GM12878 (cell line): ENCODE measurements around the gene KDM4C. TPM values are rescaled to one million over a fixed set of nuclear protein-coding genes. Genes with fewer than 3 reads are reported as not detected.

ENCODE experiments used
- ATAC-seq: fragments of 200-7000 bp; cut with Tn5 transposase; 3 replicates; pipeline ENCODE4 v1.9.1; 2020; ENCODE audit warnings: mild to moderate bottlenecking, moderate library complexity
- BruUV-seq: library from RNA; stranded (reverse); fragments of 400-500 nt; replicated peaks from 2 replicates; lab custom pipeline; 2021; lab: Mats Ljungman, UMichigan
- CTCF ChIA-PET: fragments of 300-600 bp; sonication (Branson Sonifier 250); formaldehyde crosslinking; extraction: SDS; loops from one replicate; lab custom pipeline; 2021; ENCODE audit warnings: inconsistent platforms; lab: Yijun Ruan, JAX
- POLR2A ChIA-PET: fragments of 350-600 bp; formaldehyde crosslinking; extraction: SDS; loops from one replicate; lab custom pipeline; 2021; ENCODE audit warnings: inconsistent platforms; lab: Charles Lee
- RAD21 ChIA-PET: fragments of 300-600 bp; sonication (Branson Sonifier 250); formaldehyde crosslinking; loops from one replicate; lab custom pipeline; 2023; ENCODE audit warnings: antibody characterized with exemption; ENCODE audit not compliant: unreplicated experiment; lab: Charles Lee
- SMC1A ChIA-PET: fragments of 300-600 bp; sonication (Branson Sonifier 250); formaldehyde crosslinking; loops from one replicate; lab custom pipeline; 2023; ENCODE audit not compliant: unreplicated experiment, uncharacterized antibody; lab: Charles Lee
- DNase-seq: peaks from one replicate; pipeline ENCODE4 v3.0.0-alpha.2; 2011; ENCODE audit warnings: low read depth, low spot score
- FAIRE-seq: peaks from 3 replicates; lab custom pipeline; 2011; peaks lifted over from hg19 to GRCh38; lab: Jason Lieb, UNC
- H2AFZ ChIP-seq: 2 replicates; pipeline ENCODE4 v1.6.0; 2011; ENCODE audit warnings: low read depth, low read length, control low read depth; ENCODE audit not compliant: control insufficient read depth
- H3K27ac ChIP-seq: 2 replicates; pipeline ENCODE4 v1.5.1; 2011; ENCODE audit warnings: control low read depth; ENCODE audit not compliant: control insufficient read depth, insufficient read depth
- H3K27me3 ChIP-seq, 2 experiments: replicated peaks in 1 of 2; 2 replicates each; pipeline versions ENCODE4 v1.6.0 to v1.6.1; 2011; ENCODE audit warnings: low read length in 1 of 2; ENCODE audit not compliant: control insufficient read depth in 2 of 2, insufficient read depth in 2 of 2
- H3K36me3 ChIP-seq, 2 experiments: 2 replicates each; pipeline ENCODE4 v1.5.1; 2011; ENCODE audit warnings: low read length in 1 of 2; ENCODE audit not compliant: control insufficient read depth in 2 of 2, insufficient read depth in 2 of 2
- H3K4me1 ChIP-seq: 2 replicates; pipeline ENCODE4 v1.6.1; 2011; ENCODE audit warnings: mild to moderate bottlenecking, low read length, moderate library complexity, mixed read lengths; ENCODE audit not compliant: control insufficient read depth, insufficient read depth
- H3K4me2 ChIP-seq: 2 replicates; pipeline ENCODE4 v1.6.0; 2011; ENCODE audit warnings: control low read depth; ENCODE audit not compliant: control insufficient read depth, insufficient read depth
- H3K4me3 ChIP-seq: fragments of 200-600 bp; sonication (generic); 2 replicates; pipeline ENCODE4 v1.5.1; 2016
- H3K79me2 ChIP-seq: 2 replicates; pipeline ENCODE4 v1.6.0; 2011; ENCODE audit warnings: low read length; ENCODE audit not compliant: control insufficient read depth, insufficient read depth
- H3K9ac ChIP-seq: 2 replicates; pipeline ENCODE4 v1.8.0; 2011; ENCODE audit warnings: low read length, control low read depth, mixed read lengths; ENCODE audit not compliant: control insufficient read depth, insufficient read depth
- H3K9me3 ChIP-seq: replicated peaks from 3 replicates; pipeline ENCODE4 v1.5.1; 2011; ENCODE audit warnings: mild to moderate bottlenecking, low read length; ENCODE audit not compliant: control insufficient read depth, insufficient read depth
- H4K20me1 ChIP-seq: 2 replicates; pipeline ENCODE4 v1.6.0; 2011; ENCODE audit not compliant: control insufficient read depth, insufficient read depth
- ATF3 ChIP-seq: IDR thresholded peaks from 2 replicates; pipeline ENCODE4 v1.6.1; 2011; ENCODE audit warnings: low read depth, mild to moderate bottlenecking, low read length, moderate library complexity, borderline replicate concordance; ENCODE audit errors: extremely low read depth
- CHD4 ChIP-seq: fragments of 200-600 bp; sonication (generic); IDR thresholded peaks from 2 replicates; pipeline ENCODE4 v1.6.1; 2016; ENCODE audit warnings: mild to moderate bottlenecking
- ETV6 ChIP-seq, 2 experiments: fragments of 450-650 bp in 1 of 2; IDR thresholded peaks in 1 of 2; conservative IDR thresholded peaks in 1 of 2; 2 replicates each; pipeline ENCODE4 v1.6.1; 2014; ENCODE audit warnings: antibody characterized with exemption in 1 of 2, borderline replicate concordance in 1 of 2, low read depth in 1 of 2, mild to moderate bottlenecking in 1 of 2, moderate library complexity in 1 of 2
- GABPA ChIP-seq: IDR thresholded peaks from 2 replicates; pipeline ENCODE4 v1.6.1; 2014; ENCODE audit warnings: antibody characterized with exemption, low read depth, mild to moderate bottlenecking, inconsistent platforms
- IRF4 ChIP-seq: IDR thresholded peaks from 2 replicates; pipeline ENCODE4 v1.6.1; 2011; ENCODE audit warnings: low read depth, low read length
- MEF2B ChIP-seq: fragments of 450-650 bp; IDR thresholded peaks from 2 replicates; pipeline ENCODE4 v1.6.1; 2018; ENCODE audit warnings: mild to moderate bottlenecking, moderate library complexity; ENCODE audit not compliant: partially characterized antibody, poor library complexity, severe bottlenecking
- MYC ChIP-seq: IDR thresholded peaks from 2 replicates; pipeline ENCODE4 v1.6.1; 2011; ENCODE audit warnings: mild to moderate bottlenecking, low read length, moderate library complexity, inconsistent platforms; ENCODE audit not compliant: insufficient read depth, insufficient replicate concordance, insufficient read length, severe bottlenecking
- PBX3 ChIP-seq: IDR thresholded peaks from 2 replicates; pipeline ENCODE4 v1.6.1; 2011; ENCODE audit warnings: mild to moderate bottlenecking, low read depth, low read length, moderate library complexity; ENCODE audit not compliant: insufficient replicate concordance
- SMAD1 ChIP-seq: fragments of 450-650 bp; IDR thresholded peaks from 2 replicates; pipeline ENCODE4 v1.6.1; 2018; ENCODE audit warnings: mild to moderate bottlenecking, low read depth; ENCODE audit not compliant: partially characterized antibody
- SMARCA5 ChIP-seq: fragments of 450-650 bp; IDR thresholded peaks from 2 replicates; pipeline ENCODE4 v1.6.1; 2017; ENCODE audit warnings: mild to moderate bottlenecking
- SRF ChIP-seq, 2 experiments: IDR thresholded peaks; 2 replicates each; pipeline ENCODE4 v1.6.1; 2011; ENCODE audit warnings: low read depth in 2 of 2, low read length in 2 of 2, mild to moderate bottlenecking in 1 of 2, moderate library complexity in 1 of 2
- SUPT20H ChIP-seq: IDR thresholded peaks from 2 replicates; pipeline ENCODE4 v1.6.1; 2011; ENCODE audit warnings: low read depth, mild to moderate bottlenecking, low read length, moderate library complexity, borderline replicate concordance; ENCODE audit not compliant: control insufficient read depth
- SUZ12 ChIP-seq: fragments of 200-600 bp; sonication (generic); IDR thresholded peaks from one replicate; pipeline ENCODE4 v1.6.1; 2018; ENCODE audit warnings: antibody characterized with exemption, mild to moderate bottlenecking; ENCODE audit not compliant: unreplicated experiment
- ZNF207 ChIP-seq: fragments of 450-650 bp; IDR thresholded peaks from 2 replicates; pipeline ENCODE4 v1.6.1; 2014; ENCODE audit warnings: antibody characterized with exemption, mild to moderate bottlenecking, borderline replicate concordance
- ZNF24 ChIP-seq: fragments of 450-650 bp; IDR thresholded peaks from 2 replicates; pipeline ENCODE4 v1.6.1; 2017; ENCODE audit warnings: antibody characterized with exemption, mild to moderate bottlenecking
- ZNF274 ChIP-seq: IDR thresholded peaks from one replicate; pipeline ENCODE4 v1.8.0; 2011; ENCODE audit not compliant: insufficient read length, insufficient read depth
- WGBS: methylation state at CpG from one replicate; pipeline ENCODE4 v1.1.6; 2016; ENCODE audit warnings: low lambda C conversion rate; ENCODE audit not compliant: insufficient replicate concordance, insufficient coverage; ENCODE audit errors: missing lambda C conversion rate; 5-methylcytosine and 5-hydroxymethylcytosine counted together
- in situ Hi-C: fragments of 300-500 bp; cut with MboI; formaldehyde crosslinking; loops from 9 replicates; pipeline ENCODE4 v1.14.3; 2018; ENCODE audit warnings: mixed read lengths
- intact Hi-C: fragments of 100-400 bp; cut with micrococcal nuclease; formaldehyde crosslinking; loops from one replicate; pipeline ENCODE4 v1.14.2; 2022; ENCODE audit not compliant: unreplicated experiment
- polyA plus RNA-seq, 11 experiments: library from polyadenylated mRNA; depleted of rRNA in 4 of 11; unstranded in 6 of 11; stranded (reverse) in 5 of 11; fragments of >200 nt; fragmentation: Nextera tagmentation in 4 of 11; fragmentation: Illumina TruSeq in 1 of 11; extraction: Ambion mirVana in 4 of 11; extraction: Trizol in 1 of 11; gene quantifications; 1 replicate in 1 of 11; 2 replicates in 10 of 11; pipeline versions ENCODE4 v1.2.1 to v1.2.3, GENCODE V29; 2011 to 2016; ENCODE audit warnings: inconsistent platforms in 2 of 11, missing spikeins in 2 of 11, low read depth in 1 of 11
- total RNA-seq, 4 experiments: library from RNA; depleted of rRNA in 3 of 4; stranded (reverse); fragments of >200 nt in 3 of 4; fragmentation: Illumina TruSeq in 1 of 4; extraction: Trizol in 1 of 4; gene quantifications; 2 replicates each; pipeline versions ENCODE4 v1.2.1 to v1.2.3, GENCODE V29; 2013 to 2021

Gene KDM4C
- total and polyA plus RNA-seq, 10 of the 15 experiments (the other 5 are each of a cell fraction or from before 2014, with no cell fraction given): 6.8 to 41.2 (median 20.1) TPM

DNA sequence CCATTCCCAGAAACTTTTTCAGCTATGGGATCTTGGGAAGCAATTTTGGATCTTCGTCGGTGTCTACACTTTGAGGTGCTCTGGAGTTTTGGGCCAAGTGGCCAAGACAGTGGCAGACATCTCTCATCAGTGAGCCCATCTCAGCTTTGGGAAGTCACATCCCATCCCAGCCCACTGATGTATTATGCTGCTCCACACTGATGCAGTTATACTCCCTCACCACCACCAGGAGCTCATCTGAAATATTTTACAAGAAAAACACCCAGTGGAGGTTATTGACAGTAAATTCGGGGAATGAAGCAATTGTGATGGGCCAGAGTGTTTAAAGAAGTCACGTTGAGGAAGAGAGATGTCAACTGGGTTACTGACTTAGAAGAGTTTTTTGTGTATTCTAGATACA, 378.0 kb downstream of the KDM4C start:
- RAD21 ChIA-PET: no interaction called here
- BruUV-seq: no TSS peak
- no peak for DNase-seq
- Histone ChIP-seq H4K20me1 (no peaks in the 10 kb centered on the region), H3K9ac (no peak overlapping the region), H2AFZ (no peak overlapping the region), H3K9me3 (no peaks in the 10 kb centered on the region), H3K27ac (no peak overlapping the region), H3K79me2 (no peaks in the 10 kb centered on the region), H3K36me3 (peaks cover 0 to 8% of the 10 kb centered on the region in 2 experiments; a peak in 3 of 4 replicates), H3K4me2 (no peak overlapping the region), H3K27me3 (no peaks in the 10 kb centered on the region), H3K4me1 (no peaks in the 10 kb centered on the region), H3K4me3 (no peak overlapping the region)
- FAIRE-seq: no peak
- POLR2A ChIA-PET: no interaction called here
- intact Hi-C loops: no loop called here
- no peak for ATAC-seq
- SMC1A ChIA-PET: no interaction called here
- in situ Hi-C loops: no loop called here
- no peak for TF ChIP-seq MEF2B
- no peak for TF ChIP-seq SRF (IDR thresholded peaks at IDR 0.05; ENCODE audit: low read depth in 2 of 2, low read length in 2 of 2)
- TF ChIP-seq ZNF274: no peak
- no peak for TF ChIP-seq IRF4
- no peak for TF ChIP-seq SUZ12
- no peak for TF ChIP-seq PBX3
- TF ChIP-seq MYC: no peak
- no peak for TF ChIP-seq ZNF207
- TF ChIP-seq ZNF24: no peak
- TF ChIP-seq SUPT20H: no peak
- no peak for TF ChIP-seq ETV6 (conservative IDR thresholded peaks at IDR 0.05 in 1 of 2, IDR thresholded peaks at IDR 0.05 in 1 of 2; ENCODE audit: borderline replicate concordance in 1 of 2, low read depth in 1 of 2)
- TF ChIP-seq GABPA: no peak
- no peak for TF ChIP-seq SMAD1
- no peak for TF ChIP-seq ATF3
- TF ChIP-seq CHD4: no peak
- no peak for TF ChIP-seq SMARCA5
- WGBS: 99% methylated on average over 4 of the region's 4 CpGs
- CTCF ChIA-PET: no interaction called here
